Endometrium (tissue), 2 donors: ENCODE results near the gene UBA5.

Source experiments
- FAIRE-seq: peaks from 2 replicates; lab custom pipeline; 2012; peaks lifted over from hg19 to GRCh38; lab: Jason Lieb, UNC
- donor health status: control.
- donor health status: control.

The UBA5 gene

GRCh38 chr3:132654721-132655120 lies 5.4 kb upstream of the UBA5 start:
- no peak for FAIRE-seq

GRCh38 chr3:132655471-132655870 lies 4.7 kb upstream of the UBA5 start:
- FAIRE-seq = no peak

GRCh38 chr3:132657869-132658747 lies 2.0 kb upstream of the UBA5 start:
- FAIRE-seq = no peak

GRCh38 chr3:132659000-132659364 lies 1.1 kb upstream of the UBA5 start:
- no peak for FAIRE-seq

- FAIRE-seq = no peak
Measured at GRCh38 chr3:132659365-132660051, 621 bp upstream of the UBA5 start, which contains the start of gene ACAD11. Gene ACAD11, minus strand, starts transcription at chr3:132659809. Its CDS starts 58 bp downstream, at chr3:132659751.

- no peak for FAIRE-seq
Measured at GRCh38 chr3:132660811-132661070, 612 bp downstream of the UBA5 start.

- FAIRE-seq = no peak
Measured at GRCh38 chr3:132661101-132661500, 972 bp downstream of the UBA5 start.

- no peak for FAIRE-seq
Measured at GRCh38 chr3:132662212-132662611, 2.1 kb downstream of the UBA5 start.

- no peak for FAIRE-seq
Measured at GRCh38 chr3:132665230-132665745, 5.2 kb downstream of the UBA5 start.

- no peak for FAIRE-seq
Measured at GRCh38 chr3:132669256-132669777, 9.2 kb downstream of the UBA5 start.

- no peak for FAIRE-seq
Measured at GRCh38 chr3:132675408-132675807, 15.3 kb downstream of the UBA5 start.

GRCh38 chr3:132679911-132680310 lies 19.8 kb downstream of the UBA5 start:
- FAIRE-seq = no peak

GRCh38 chr3:132681421-132681820 lies 21.3 kb downstream of the UBA5 start:
- FAIRE-seq = no peak

GRCh38 chr3:132682201-132682600 lies 22.1 kb downstream of the UBA5 start:
- FAIRE-seq = no peak

GRCh38 chr3:132690040-132690439 lies 29.9 kb downstream of the UBA5 start:
- no peak for FAIRE-seq

- no peak for FAIRE-seq
Measured at GRCh38 chr3:132694991-132695390, 34.9 kb downstream of the UBA5 start.

- FAIRE-seq = no peak
Measured at GRCh38 chr3:132695422-132695821, 35.3 kb downstream of the UBA5 start.

- no peak for FAIRE-seq
Measured at GRCh38 chr3:132703733-132704132, 43.6 kb downstream of the UBA5 start.

- no peak for FAIRE-seq
Measured at GRCh38 chr3:132709761-132710160, 49.6 kb downstream of the UBA5 start.

GRCh38 chr3:132710311-132710710 lies 50.2 kb downstream of the UBA5 start:
- no peak for FAIRE-seq

GRCh38 chr3:132713977-132714727 lies 54.0 kb downstream of the UBA5 start:
- FAIRE-seq = no peak

GRCh38 chr3:132716372-132716771 lies 56.2 kb downstream of the UBA5 start:
- FAIRE-seq = no peak

GRCh38 chr3:132720228-132720627 lies 60.1 kb downstream of the UBA5 start:
- FAIRE-seq = no peak
